Measurements from ENCODE around the gene SSC5D. TPM values are rescaled to one million over a fixed set of nuclear protein-coding genes. Genes with fewer than 3 reads are reported as not detected.

Gene SSC5D
- total RNA-seq, 1 donor from 2014 or later = 0.20 TPM

DNA sequence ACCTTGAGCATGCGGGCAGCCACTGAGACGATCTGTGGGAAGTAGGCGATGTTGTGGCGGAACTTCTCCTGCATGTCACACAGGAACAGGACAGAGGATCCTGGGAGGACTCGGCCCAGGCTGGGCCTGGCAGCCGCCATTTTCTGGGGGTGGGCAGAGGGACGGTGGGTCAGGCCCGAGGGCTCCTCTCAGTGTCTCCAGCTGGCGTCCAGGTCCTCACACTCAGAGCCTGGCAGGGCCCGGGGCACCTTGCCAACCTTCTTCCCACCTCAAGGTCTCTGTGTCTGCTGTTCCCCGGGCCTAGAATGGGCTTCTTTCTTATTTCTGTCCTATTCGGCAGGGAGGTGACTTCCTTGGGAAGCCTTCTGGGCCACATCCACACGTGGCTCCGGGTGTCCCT, 31.9 kb upstream of the SSC5D start:
- H3K4me3 Mint-ChIP-seq = no peak overlapping the region

GRCh38 chr19:55457683-55458457, 30.4 kb upstream of the SSC5D start:
- Mint-ChIP-seq H3K4me3 (no peak overlapping the region), H3K27ac (no peak overlapping the region), H3K9me3 (no peaks in the 10 kb centered on the region), H3K27me3 (peaks cover 7% of the 10 kb centered on the region), H3K4me1 (peaks cover 32% of the 10 kb centered on the region), H3K36me3 (ENCODE audit: low read depth) (peaks cover 15% of the 10 kb centered on the region)
- DNase-seq (no peak), ATAC-seq (ENCODE audit: low read depth) (no peak)
- ChIA-PET POLR2A (no interaction called here), CTCF (interaction anchor here (1.9 kb wide), 1 partner anchor 10 kb away, joined by 6 read pairs; no protein-coding TSS in a partner anchor)
- TF ChIP-seq CTCF (IDR thresholded peaks at IDR 0.05) = no peak
- intact Hi-C loops (cut with micrococcal nuclease) = no loop called here

More for the DNA sequence above, 31.9 kb upstream of the SSC5D start:
- H3K4me1 Mint-ChIP-seq = peaks cover 30% of the 10 kb centered on the region
- ATAC-seq (ENCODE audit: low read depth) (no peak), DNase-seq (no peak)
- POLR2A ChIA-PET = no interaction called here
- intact Hi-C loops (cut with micrococcal nuclease) = no loop called here
- no peak for TF ChIP-seq CTCF (IDR thresholded peaks at IDR 0.05)
- no peaks in the 10 kb centered on the region for H3K9me3 Mint-ChIP-seq
- no peak overlapping the region for H3K27ac Mint-ChIP-seq
- peaks cover 9% of the 10 kb centered on the region for H3K27me3 Mint-ChIP-seq
- CTCF ChIA-PET = no interaction called here
- H3K36me3 Mint-ChIP-seq (ENCODE audit: low read depth) = peaks cover 14% of the 10 kb centered on the region

GRCh38 chr19:55459551-55459949, 28.7 kb upstream of the SSC5D start:
- no peak overlapping the region for H3K4me3 Mint-ChIP-seq
- H3K36me3 Mint-ChIP-seq (ENCODE audit: low read depth) = peaks cover 13% of the 10 kb centered on the region
- ATAC-seq (ENCODE audit: low read depth) (no peak), DNase-seq (no peak)
- H3K9me3 Mint-ChIP-seq = no peaks in the 10 kb centered on the region
- H3K27ac Mint-ChIP-seq = no peak overlapping the region
- no peak for TF ChIP-seq CTCF (IDR thresholded peaks at IDR 0.05)
- POLR2A ChIA-PET = interaction anchor here (0.6 to 1.1 kb wide), 3 partner anchors 12 to 52 kb away, joined by 3 read pairs; partner anchors contain the start of genes UBE2S and ZNF628
- intact Hi-C loops (cut with micrococcal nuclease) = no loop called here
- H3K27me3 Mint-ChIP-seq = peaks cover 3% of the 10 kb centered on the region
- H3K4me1 Mint-ChIP-seq = peaks cover 23% of the 10 kb centered on the region
- CTCF ChIA-PET = no interaction called here

- no peak for DNase-seq
- CTCF ChIA-PET = no interaction called here
- Mint-ChIP-seq H3K4me1 (peaks cover 22% of the 10 kb centered on the region), H3K4me3 (peak overlapping the region; percentile 89), H3K27me3 (no peaks in the 10 kb centered on the region), H3K36me3 (ENCODE audit: low read depth) (peaks cover 10% of the 10 kb centered on the region), H3K9me3 (no peaks in the 10 kb centered on the region), H3K27ac (no peak overlapping the region)
- ATAC-seq (ENCODE audit: low read depth) = no peak
- no peak for TF ChIP-seq CTCF (IDR thresholded peaks at IDR 0.05)
- intact Hi-C loops (cut with micrococcal nuclease) = loop anchor here (5.0 kb wide), 1 partner anchor 182 kb away; the partner anchor contains the start of genes ZNF580 and ZNF581
- POLR2A ChIA-PET = interaction anchor here (0.6 to 1.1 kb wide), 4 partner anchors 12 to 53 kb away, joined by 3 to 7 read pairs (median 3); partner anchors contain the start of genes UBE2S and ZNF628
Observed at GRCh38 chr19:55459950-55460657, 28.1 kb upstream of the SSC5D start.
